NCI-H748 (cell line): ENCODE measurements around the gene LHX8.
"Not testable (repeated sequence)": the region's sequence is repeated elsewhere in the genome, so short reads cannot be mapped to it uniquely, and the experiment has no call there.

Source experiments
- DNase-seq: peaks from one replicate; lab custom pipeline; 2025; ENCODE audit not compliant: unreplicated experiment; lab: John Stamatoyannopoulos, UW

The LHX8 gene

DNA sequence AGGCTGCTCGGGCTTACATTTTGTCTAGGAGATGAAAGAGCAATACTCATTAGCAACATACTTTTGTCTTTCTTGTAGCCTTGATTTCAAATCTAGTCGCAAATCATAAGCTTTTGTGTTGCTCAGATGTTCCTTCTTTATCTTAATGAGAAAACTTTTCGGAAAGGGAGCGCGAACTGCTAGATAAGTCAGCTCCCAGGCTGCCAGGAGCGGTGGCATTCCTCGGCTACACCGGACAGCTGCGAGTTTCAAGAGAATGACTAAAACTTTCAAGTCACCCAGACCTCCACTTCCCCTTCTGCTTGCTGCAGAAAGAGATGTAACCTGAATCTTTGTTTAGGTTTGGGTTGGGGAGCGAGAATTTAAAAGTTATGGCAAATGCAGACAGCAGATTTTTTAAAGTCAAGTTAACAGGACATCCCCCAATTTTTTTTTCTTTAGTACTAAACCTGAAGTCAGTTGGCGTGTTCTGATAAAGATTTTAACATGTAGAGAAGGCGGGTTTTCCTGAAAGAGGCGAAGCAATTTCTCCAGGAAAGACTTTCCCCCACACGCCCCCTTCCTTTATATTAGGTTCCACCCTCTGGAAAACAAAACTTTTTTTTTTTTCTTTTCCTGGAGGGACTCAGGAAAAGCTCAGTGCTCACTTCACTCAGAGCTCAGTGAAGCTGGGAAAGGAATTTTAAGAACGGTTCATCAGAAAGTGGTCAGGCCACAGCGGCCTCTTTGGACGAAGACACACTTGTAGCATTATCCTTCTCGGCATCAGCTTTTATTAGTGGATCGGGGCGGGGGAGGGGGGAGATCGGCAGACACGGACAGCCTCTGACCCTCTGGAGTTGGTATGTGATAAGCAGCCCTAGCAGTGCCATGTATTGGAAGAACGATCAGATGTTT, at the start of gene LHX8:
TSS of gene LHX8 (plus strand) at position 639 of the 897 bp plus-strand sequence. CDS start 2,227 bp downstream, outside the sequence.
- no peak for DNase-seq

DNA sequence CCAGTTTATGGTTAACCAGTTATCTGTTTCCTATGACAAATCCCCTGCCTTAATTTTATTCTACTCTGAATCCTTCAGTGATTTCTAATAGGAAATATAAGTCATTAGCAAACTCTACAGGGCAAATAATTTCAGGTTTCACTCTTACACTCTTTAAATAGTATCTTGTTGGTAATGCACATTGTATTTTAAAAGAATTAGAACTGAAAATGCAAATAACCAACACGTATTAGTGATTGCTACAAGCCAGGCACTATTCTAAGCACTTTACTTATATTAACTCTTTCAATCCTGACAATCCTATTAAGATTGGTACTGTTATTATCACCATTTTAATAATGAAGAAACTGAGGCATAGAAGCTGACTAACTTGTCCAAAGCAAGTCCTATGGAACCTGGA, 48.3 kb upstream of the LHX8 start:
- no peak for DNase-seq

DNA sequence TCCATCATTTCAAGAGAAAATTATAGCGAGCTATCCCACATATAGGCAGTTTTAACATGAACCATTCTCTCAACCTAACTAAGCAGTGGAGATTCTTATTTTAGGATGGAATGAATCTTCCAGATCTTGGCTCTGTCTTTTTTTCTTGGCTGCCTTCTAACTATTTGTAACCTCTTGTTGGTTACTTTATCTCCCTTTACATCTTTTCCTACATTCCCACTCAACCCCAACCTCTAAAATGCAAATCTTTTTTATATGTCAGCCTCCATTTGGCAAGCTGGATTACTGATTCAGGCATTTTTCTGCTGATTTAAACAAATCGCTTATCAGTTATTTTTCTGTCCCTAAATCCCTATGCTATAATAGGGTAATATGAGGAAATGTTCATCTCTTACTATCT, 46.9 kb upstream of the LHX8 start:
- DNase-seq, result no peak

DNA sequence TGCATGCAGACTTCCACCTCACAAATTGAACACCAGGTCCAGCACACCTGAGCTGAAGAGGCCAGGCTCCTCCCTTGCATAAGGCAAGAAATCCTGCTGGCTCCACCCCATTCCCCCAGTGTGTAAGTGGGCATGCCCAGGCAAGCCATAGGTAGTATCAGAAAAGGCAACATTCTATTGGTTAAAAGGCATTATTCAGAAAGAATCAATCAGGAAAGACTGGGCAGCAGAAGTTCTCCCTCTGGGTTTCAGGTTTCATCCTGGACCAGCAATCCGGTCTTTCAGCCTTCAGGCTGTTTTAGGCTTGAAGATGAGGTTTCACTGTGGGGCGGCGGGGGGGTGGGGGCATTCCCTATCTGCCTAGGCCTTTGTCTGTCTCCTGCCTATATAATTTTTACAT, 42.0 kb upstream of the LHX8 start:
- peak; percentile 90 for DNase-seq

DNA sequence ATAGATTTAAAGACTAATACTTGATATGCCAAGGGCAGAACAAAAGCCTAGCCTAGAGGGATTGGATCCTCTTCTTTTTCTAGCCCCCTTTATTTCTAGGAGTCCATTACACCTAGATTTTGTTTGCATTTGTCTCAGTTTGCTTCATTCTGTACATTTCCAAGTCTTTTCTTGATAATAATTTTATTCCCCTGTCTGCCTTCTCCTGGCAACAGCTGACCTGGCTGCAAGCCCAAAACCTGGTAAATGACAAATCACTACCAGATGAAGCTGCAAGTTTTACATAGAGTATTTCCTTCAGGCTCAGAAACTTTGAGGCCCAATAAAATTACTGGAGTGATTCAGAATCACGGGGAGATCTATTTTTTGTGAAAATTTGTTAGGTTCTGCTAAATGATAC, 36.5 kb upstream of the LHX8 start:
- no peak for DNase-seq

DNA sequence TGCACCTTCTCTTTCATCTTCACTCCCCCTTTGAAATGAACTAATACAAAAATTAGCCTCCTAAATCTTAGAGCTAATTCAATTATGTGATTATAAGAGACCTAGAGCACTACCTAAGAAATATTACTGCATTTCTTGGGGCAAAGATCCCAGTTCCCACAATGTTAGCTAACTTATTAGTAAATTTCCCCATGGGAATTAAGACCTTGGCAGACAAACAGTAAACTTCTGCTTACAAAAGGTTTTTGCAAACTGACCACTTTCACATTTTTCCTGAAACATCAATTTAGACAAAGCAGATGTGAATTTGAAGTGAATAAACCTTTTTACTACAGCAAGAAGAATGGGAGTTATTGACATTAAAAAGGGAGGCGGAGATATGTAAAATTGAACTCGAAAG, 34.6 kb upstream of the LHX8 start:
- DNase-seq, result no peak

DNA sequence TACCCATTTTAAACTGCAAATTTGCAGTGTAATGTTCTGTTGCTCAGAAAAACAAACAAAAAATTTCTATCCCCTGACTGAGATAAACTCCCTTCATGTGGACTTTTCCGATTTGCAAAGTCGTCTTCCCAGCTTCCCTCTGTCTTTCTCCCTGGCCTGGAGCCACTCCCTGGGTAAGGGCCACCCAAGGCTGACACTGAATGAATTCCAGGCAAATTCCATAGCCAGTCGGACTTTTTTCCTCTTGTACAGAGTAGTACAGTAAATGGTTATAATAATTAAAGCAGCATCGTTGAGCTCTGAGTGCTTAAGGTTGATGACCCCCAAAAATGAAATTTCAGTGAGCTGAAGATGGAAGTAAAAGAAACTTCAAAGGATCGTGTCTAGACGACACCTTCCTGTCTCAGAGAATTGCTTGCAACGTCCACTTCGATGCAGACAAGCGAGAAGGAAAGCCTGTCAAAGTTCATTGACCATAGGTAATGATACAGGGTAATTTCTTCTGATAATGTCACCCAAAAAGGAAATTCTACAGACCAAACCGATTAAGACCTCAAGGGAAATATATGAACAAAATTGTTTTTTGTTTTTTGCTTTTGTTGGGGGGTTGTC, 33.6 kb upstream of the LHX8 start:
- DNase-seq, result no peak

DNA sequence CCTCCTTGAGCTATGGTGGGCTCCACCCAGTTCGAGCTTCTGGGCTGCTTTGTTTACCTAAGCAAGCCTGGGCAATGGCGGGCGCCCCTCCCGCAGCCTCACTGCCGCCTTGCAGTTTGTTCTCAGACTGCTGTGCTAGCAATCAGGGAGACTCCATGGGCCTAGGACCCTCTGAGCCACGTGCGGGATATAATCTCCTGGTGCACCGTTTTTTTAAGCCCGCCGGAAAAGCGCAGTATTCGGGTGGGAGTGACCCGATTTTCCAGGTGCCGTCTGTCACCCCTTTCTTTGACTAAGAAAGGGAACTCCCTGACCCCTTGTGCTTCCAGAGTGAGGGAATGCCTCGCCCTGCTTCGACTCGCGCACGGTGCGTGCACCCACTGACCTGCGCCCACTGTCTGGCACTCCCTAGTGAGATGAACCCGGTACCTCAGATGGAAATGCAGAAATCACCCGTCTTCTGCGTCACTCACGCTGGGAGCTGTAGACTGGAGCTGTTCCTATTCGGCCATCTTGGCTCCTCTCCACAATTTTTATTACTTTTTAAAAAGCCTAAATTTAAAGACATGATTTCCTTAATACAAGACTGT, 21.7 kb upstream of the LHX8 start:
- not testable (repeated sequence) for DNase-seq

DNA sequence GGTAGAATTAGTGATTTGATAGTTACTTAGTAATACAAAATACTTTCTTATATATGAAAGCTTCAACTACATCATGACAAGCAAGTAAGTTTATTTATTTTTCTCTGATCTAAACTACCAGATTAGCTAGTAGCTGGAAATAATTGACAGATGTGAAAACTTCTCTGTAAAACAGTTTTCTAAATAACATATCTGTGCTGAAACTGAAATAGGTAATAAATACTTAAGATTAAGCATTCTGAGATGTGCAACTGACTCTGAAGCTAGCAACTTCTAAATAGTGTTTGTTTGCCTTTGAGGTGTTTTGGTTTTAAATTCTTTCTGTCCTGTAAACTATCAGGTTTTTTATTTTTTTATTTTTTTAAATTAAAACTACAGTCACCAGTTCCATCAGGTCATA, 18.5 kb upstream of the LHX8 start:
- DNase-seq, result no peak

DNA sequence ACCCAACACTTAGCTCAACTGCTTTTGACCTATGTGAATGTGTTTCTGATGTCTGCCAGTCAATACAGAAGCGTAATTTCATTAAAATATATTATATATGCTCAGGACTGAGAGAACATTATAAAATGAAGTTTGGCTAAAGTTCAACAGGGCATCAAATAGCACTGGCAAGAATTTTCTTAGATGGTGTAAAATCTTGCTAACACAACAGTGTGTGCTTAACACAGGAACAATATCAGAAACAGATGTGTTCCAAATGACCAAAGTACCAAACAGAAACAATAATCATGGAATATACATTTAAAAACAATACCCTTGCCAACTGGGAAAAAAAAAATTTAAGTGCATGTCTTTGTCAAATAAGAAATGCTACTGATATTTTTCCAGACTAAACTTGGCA, 10.4 kb upstream of the LHX8 start:
- DNase-seq, result no peak

DNA sequence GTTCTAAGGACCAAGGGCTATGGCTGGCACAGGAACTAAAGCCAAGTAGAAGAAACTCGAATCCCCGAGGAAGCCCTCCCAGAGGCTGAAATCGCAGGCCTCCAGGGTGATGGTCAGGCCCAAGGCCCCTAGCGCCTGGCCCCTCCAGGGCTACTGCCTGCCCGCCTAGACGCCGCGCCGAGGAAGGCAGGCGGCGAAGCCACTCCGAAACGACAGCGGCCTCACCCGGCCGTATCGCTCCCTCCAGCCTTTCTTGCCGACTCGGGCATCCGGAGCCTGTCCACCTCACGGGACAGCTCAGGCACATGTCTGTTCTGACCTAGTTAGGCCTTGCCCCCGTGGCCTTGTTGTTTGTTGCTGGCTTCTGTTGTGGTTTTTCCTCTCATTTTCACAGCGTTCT, 9.7 kb upstream of the LHX8 start:
- DNase-seq, result no peak

DNA sequence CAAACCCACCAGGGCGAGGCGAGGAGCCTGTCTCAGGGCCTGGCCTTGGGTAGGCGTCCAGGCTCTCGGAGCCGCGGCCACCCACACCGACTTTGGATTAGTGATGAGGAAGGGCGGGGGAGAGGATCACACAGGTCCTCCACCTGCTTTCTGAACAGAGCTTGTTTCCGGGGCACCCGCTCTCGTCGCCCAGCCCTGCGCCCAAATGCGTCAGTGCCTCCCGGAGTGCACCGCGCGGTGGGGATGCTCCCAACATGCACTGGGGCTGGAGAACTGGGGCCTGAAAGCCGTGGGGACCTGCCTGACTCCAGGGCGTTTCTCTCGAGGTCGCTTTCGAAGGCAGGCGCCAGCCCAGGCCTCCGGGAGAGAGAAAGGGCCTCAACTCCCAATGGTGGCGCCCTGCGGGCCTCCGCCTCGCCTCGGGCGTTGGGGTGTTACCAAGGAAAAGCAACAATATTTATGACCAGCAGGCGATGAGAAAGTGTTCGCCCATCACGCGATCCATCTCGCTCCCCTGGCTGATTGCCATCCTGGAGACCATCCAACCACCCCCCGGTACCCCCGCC, 8.9 kb upstream of the LHX8 start:
- DNase-seq, result no peak

- no peak for DNase-seq
Measured at GRCh38 chr1:75126611-75127101, 7.5 kb upstream of the LHX8 start.

- DNase-seq, result no peak
Measured at GRCh38 chr1:75127916-75128717, 6.1 kb upstream of the LHX8 start.

- no peak for DNase-seq
Measured at GRCh38 chr1:75129660-75129982, 4.6 kb upstream of the LHX8 start.

GRCh38 chr1:75129983-75130789, 4.0 kb upstream of the LHX8 start:
- no peak for DNase-seq

GRCh38 chr1:75130865-75131564, 3.2 kb upstream of the LHX8 start:
- DNase-seq, result no peak

- no peak for DNase-seq
Measured at GRCh38 chr1:75131565-75132241, 2.5 kb upstream of the LHX8 start.

DNA sequence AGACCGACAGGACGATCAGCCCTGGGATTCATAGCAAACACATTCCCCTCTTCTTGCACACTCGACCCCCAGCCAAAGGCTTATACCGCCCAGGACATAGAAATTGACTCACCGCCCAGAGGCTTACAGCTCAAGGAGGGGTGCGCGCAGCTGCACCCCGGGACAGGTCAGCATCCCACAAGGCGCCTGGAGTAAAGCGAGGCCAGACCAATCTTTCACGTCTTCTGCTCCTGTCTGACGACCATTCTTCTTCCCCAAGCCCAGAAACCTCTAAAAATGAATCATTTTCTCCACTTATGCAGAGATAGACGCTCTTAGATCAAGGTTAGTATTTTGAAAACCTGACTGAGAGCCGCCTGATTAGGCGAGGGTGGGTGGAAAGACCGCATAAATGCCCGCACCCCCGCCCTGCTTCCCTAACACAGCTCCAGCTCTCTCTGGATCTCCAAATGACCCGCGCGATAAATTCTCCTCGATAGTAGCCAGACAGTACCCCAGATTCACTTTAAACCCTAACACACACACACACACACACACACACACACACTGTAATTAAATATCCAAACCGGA, 1.9 kb upstream of the LHX8 start:
- no peak for DNase-seq
